Ovary (tissue), 9 donors: ENCODE data around the gene OPN1LW. TPM values are rescaled to one million over a fixed set of nuclear protein-coding genes. Genes with fewer than 3 reads are reported as not detected.
"Not testable (repeated sequence)": the region's sequence is repeated elsewhere in the genome, so short reads cannot be mapped to it uniquely, and the experiment has no call there.

Experiments used
- DNase-seq, 5 donors: peaks; one replicate each; pipeline ENCODE4 v3.0.0-alpha.2; 2019 to 2020
- H3K27ac ChIP-seq, 2 donors: fragments of 200-600 bp; one replicate each; pipeline versions ENCODE4 v1.5.1 to v1.8.0; 2019 to 2022
- H3K27me3 ChIP-seq: fragments of 200-600 bp; one replicate; pipeline ENCODE4 v1.8.0; 2022
- H3K36me3 ChIP-seq: fragments of 200-600 bp; sonication (generic); one replicate; pipeline ENCODE4 v1.5.1; 2019
- H3K4me1 ChIP-seq: one replicate; pipeline ENCODE4 v1.8.1; 2013; ENCODE audit warnings: mild to moderate bottlenecking, moderate library complexity; ENCODE audit not compliant: insufficient read depth
- H3K4me3 ChIP-seq: fragments of 200-600 bp; sonication (generic); one replicate; pipeline ENCODE4 v1.5.1; 2017
- H3K9me3 ChIP-seq, 2 donors: fragments of 200-600 bp in 1 of 2; sonication (generic) in 1 of 2; one replicate each; pipeline versions ENCODE4 v1.5.1 to v1.8.1; 2013 to 2019; ENCODE audit warnings: mild to moderate bottlenecking in 1 of 2, moderate library complexity in 1 of 2
- EP300 ChIP-seq: sonication (generic); formaldehyde crosslinking; IDR thresholded peaks from one replicate; pipeline ENCODE4 v1.6.1; 2017; ENCODE audit warnings: antibody characterized with exemption
- POLR2A ChIP-seq: fragments of 450-650 bp; IDR thresholded peaks from one replicate; pipeline ENCODE4 v1.6.1; 2017; ENCODE audit warnings: antibody characterized with exemption, mild to moderate bottlenecking, moderate library complexity
- WGBS, 3 donors: extraction: QIAGEN DNeasy Blood & Tissue Kit in 1 of 3; methylation state at CpG; one replicate each; pipeline versions ENCODE4 v1.1.5 to v1.1.7; 2013 to 2017; 5-methylcytosine and 5-hydroxymethylcytosine counted together
- intact Hi-C, 4 donors: fragments of 100-400 bp; cut with DNase I; formaldehyde crosslinking; loops; one replicate each; pipeline versions ENCODE4 v1.11.0 to v1.15.1; 2022 to 2023
- polyA plus RNA-seq, 2 donors: library from polyadenylated mRNA; stranded (reverse); fragments of 200-250 nt in 1 of 2; fragments of 350-450 nt in 1 of 2; fragmentation: Illumina TruSeq in 1 of 2; extraction: RNeasy Lipid Tissue Mini Kit (QIAGEN cat#74804) in 1 of 2; gene quantifications; one replicate each; pipeline ENCODE4 v1.2.3, GENCODE V29; 2013 to 2014
- total RNA-seq, 7 donors: library from RNA; depleted of rRNA in 2 of 7; stranded (reverse); fragments of >200 nt in 2 of 7; fragmentation: NEBNext Ultra II Directional in 3 of 7; extraction: Animal tissue kit (Norgen Biotek cat#: 25700) in 3 of 7; gene quantifications; one replicate each; pipeline versions ENCODE4 v1.1.0 to v1.2.4, GENCODE V29; 2016 to 2023
- TF ChIP-seq, protein P1 (sequence below), 3 donors: fragments of 450-650 bp in 2 of 3; fragments of 200-600 bp in 1 of 3; IDR thresholded peaks; one replicate each; pipeline versions ENCODE4 v1.5.1 to v1.8.0; 2016 to 2022; ENCODE audit warnings: antibody characterized with exemption in 3 of 3, mild to moderate bottlenecking in 1 of 3
- donor health status: DM: no; HTN: no; CAD: no; lungs with moderate emphysema.
- donor health status: DM: no; HTN: no; CAD: no.
- donor health status: Bipolar disorder and iron deficiency.
- donor health status: DM: yes; HTN: yes; CAD: no.
- donor health status: DM: no; HTN: no; CAD: no.
- donor health status: DM: yes; HTN: yes; CAD: no.

The OPN1LW gene
- total and polyA plus RNA-seq, 9 donors: not detected

DNA sequence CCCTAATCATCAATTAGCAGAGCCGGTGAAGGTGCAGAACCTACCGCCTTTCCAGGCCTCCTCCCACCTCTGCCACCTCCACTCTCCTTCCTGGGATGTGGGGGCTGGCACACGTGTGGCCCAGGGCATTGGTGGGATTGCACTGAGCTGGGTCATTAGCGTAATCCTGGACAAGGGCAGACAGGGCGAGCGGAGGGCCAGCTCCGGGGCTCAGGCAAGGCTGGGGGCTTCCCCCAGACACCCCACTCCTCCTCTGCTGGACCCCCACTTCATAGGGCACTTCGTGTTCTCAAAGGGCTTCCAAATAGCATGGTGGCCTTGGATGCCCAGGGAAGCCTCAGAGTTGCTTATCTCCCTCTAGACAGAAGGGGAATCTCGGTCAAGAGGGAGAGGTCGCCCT is 3.3 kb upstream of the OPN1LW start:
- H3K4me1 ChIP-seq: no peaks in the 10 kb centered on the region
- no peak overlapping the region for H3K4me3 ChIP-seq
- DNase-seq: no peak
- H3K27ac ChIP-seq: no peak overlapping the region
- no peaks in the 10 kb centered on the region for H3K9me3 ChIP-seq
- 70 to 82% (median 80%) methylated on average over 10 of the region's 10 CpGs for WGBS, 3 donors
- no peaks in the 10 kb centered on the region for H3K36me3 ChIP-seq
- no peak for TF ChIP-seq POLR2A
- TF ChIP-seq, protein P1, sequence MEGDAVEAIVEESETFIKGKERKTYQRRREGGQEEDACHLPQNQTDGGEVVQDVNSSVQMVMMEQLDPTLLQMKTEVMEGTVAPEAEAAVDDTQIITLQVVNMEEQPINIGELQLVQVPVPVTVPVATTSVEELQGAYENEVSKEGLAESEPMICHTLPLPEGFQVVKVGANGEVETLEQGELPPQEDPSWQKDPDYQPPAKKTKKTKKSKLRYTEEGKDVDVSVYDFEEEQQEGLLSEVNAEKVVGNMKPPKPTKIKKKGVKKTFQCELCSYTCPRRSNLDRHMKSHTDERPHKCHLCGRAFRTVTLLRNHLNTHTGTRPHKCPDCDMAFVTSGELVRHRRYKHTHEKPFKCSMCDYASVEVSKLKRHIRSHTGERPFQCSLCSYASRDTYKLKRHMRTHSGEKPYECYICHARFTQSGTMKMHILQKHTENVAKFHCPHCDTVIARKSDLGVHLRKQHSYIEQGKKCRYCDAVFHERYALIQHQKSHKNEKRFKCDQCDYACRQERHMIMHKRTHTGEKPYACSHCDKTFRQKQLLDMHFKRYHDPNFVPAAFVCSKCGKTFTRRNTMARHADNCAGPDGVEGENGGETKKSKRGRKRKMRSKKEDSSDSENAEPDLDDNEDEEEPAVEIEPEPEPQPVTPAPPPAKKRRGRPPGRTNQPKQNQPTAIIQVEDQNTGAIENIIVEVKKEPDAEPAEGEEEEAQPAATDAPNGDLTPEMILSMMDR (IDR thresholded peaks at IDR 0.05): no peak
- TF ChIP-seq EP300: no peak
- no peaks in the 10 kb centered on the region for H3K27me3 ChIP-seq
- intact Hi-C loops: no loop called here

DNA sequence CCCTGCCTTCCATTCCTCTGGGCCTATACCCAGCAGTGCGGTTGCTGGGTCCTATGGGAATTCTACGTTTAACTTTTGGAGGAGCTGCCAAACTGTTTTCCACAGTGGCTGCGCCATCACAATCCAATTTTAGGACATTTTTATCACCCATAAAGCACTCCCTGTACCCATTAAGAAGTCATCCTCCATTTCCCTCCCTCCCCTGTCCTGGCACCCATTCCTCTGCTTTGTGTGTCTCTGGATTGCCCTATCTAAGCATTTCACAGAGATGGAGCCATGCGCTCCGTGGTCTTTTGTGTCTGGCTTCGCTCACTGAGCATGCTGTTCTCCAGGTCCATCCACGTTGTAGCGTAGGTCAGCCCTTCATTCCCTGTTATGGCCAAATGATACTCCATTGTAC is 1.7 kb upstream of the OPN1LW start:
- Histone ChIP-seq H3K27me3 (no peaks in the 10 kb centered on the region), H3K9me3 (no peaks in the 10 kb centered on the region), H3K36me3 (no peaks in the 10 kb centered on the region), H3K27ac (no peak overlapping the region), H3K4me3 (no peak overlapping the region), H3K4me1 (no peaks in the 10 kb centered on the region)
- intact Hi-C loops: no loop called here
- WGBS, 3 donors: 84 to 91% (median 90%) methylated on average over 8 of the region's 8 CpGs
- TF ChIP-seq EP300 (no peak), POLR2A (no peak)
- TF ChIP-seq, protein P1 (IDR thresholded peaks at IDR 0.05): no peak
- DNase-seq: no peak

DNA sequence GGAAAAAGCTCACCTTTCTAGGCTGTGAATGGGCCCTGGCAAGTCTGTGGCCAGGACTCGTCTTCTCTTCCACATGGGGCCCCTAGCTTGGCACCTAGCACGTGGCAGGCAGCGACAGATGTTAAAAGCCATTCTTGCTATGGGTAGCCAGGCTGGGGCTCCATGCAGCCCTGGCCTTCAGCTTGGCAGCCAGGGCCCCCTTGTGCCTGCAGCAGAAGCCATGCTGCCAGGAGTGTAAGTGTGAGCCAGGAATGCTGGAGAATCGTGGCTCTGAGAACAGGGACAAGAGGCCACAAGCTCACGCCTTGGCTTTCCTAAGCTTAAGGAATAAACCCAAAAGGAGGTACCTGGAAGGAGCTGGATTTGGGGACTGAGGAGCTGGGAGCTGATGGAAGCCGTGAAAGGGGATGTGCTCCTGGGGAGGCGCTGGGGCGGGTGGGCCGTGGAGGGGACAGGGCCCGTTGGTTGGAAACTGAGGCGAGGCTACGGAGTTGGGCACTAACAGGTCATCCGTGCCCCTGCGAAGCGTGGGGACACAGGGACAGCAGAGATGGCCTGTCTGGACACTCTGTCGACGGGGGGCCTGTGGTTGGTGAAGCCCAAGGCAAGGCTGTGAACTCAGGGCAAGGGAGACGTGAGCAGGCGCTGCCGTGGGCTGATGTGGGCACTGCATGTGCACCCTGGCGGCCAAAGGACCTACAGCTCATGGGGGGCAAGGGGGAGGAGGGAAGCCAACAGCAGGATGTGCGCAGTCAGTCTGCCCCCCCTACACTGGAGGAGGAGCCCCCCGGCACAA is 895 bp upstream of the OPN1LW start:
- Histone ChIP-seq H3K36me3 (no peaks in the 10 kb centered on the region), H3K4me3 (no peak overlapping the region), H3K9me3 (no peaks in the 10 kb centered on the region), H3K27ac (no peak overlapping the region), H3K4me1 (no peaks in the 10 kb centered on the region), H3K27me3 (no peaks in the 10 kb centered on the region)
- no peak for DNase-seq
- intact Hi-C loops: no loop called here
- WGBS, 3 donors: 84 to 89% (median 88%) methylated on average over 23 of the region's 23 CpGs
- TF ChIP-seq, protein P1 (IDR thresholded peaks at IDR 0.05): no peak
- TF ChIP-seq POLR2A (no peak), EP300 (no peak)

DNA sequence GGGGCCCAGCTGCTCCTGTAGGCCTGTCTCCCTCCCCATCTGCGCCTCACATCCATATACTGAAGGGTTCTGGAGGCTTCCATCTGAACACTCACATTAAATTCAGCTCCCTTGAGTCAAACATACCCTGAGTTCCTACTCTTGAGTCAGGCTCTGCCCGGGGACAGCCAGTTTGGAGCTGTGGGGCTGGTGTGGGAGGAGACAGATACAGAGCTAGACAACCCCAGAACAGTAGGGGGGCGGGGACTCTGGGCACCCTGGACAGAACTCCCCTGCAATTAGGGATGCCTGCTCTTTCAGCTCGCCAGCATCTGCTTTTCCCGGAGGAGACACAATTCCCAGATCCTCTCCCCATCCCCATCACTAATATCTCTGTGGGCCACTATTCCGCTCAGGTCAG is 7.0 kb downstream of the OPN1LW start:
- H3K27me3 ChIP-seq, H3K27ac ChIP-seq, H3K4me3 ChIP-seq, H3K9me3 ChIP-seq, intact Hi-C loops, DNase-seq, H3K4me1 ChIP-seq, H3K36me3 ChIP-seq: not testable (repeated sequence)
- 79 to 89% methylated on average over 1 of the region's 6 CpGs; no CpG with 5 or more reads in 1 of the 3 donors for WGBS, 3 donors

DNA sequence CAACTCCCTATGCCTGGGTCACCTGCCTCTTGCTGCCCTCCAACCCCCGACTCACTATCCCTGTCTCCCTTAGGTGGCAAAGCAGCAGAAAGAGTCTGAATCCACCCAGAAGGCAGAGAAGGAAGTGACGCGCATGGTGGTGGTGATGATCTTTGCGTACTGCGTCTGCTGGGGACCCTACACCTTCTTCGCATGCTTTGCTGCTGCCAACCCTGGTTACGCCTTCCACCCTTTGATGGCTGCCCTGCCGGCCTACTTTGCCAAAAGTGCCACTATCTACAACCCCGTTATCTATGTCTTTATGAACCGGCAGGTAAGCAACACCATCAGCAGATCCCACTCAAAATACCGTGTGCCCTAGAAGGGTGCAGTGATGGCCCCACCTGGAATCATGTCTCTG is 12.2 kb downstream of the OPN1LW start:
- H3K9me3 ChIP-seq, H3K4me1 ChIP-seq, H3K27ac ChIP-seq, H3K27me3 ChIP-seq, intact Hi-C loops, H3K36me3 ChIP-seq, H3K4me3 ChIP-seq, DNase-seq: not testable (repeated sequence)
- 88 to 93% (median 93%) methylated on average over 9 to 11 of the region's 11 CpGs for WGBS, 3 donors

DNA sequence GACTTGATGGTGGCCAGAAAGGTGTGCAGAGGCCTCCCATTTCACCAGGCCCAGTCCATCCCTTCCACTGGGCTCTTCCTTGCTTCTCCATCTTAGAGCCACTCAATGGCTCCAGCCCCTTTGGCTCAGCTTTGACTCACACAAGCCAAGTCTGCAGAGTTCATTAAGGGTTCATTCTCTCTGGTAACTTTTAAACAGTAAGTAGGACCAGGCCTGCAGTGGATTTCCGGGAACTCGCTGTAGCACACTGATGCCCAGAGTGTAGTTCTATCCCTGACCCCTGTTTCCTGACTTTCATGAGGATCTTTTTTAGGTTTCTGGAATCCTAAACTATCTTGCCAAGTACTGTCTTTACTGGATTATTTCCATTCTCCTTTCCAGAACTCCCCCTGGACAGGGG is 13.2 kb downstream of the OPN1LW start:
- intact Hi-C loops, DNase-seq, H3K9me3 ChIP-seq, H3K27me3 ChIP-seq, H3K4me3 ChIP-seq, H3K36me3 ChIP-seq, H3K4me1 ChIP-seq, H3K27ac ChIP-seq: not testable (repeated sequence)
- no CpG with 5 or more reads among the region's 2 CpGs for WGBS, 3 donors

DNA sequence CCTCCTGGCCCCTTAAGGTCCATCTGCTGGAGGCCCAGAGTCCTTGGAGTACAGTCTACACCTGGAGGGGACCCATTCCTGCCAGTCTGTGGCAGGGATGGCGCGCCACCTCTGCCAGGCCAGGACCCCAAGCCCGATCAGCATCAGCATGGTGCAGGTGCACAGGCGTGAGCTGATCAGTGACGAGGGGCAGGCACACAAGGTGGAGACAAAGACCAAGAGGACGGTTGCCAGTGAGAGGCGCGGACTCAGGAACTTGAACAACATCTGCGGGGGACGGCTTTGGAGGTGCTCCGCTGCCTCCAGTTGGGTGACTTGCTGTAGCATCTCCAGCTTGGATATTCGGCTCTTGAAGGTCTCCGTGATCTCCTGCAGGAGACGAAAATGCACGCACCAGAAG is 15.3 kb downstream of the OPN1LW start:
- H3K4me1 ChIP-seq, H3K27me3 ChIP-seq, H3K27ac ChIP-seq, DNase-seq, H3K36me3 ChIP-seq, H3K4me3 ChIP-seq, H3K9me3 ChIP-seq, intact Hi-C loops: not testable (repeated sequence)
- WGBS, 3 donors: no CpG with 5 or more reads among the region's 15 CpGs

DNA sequence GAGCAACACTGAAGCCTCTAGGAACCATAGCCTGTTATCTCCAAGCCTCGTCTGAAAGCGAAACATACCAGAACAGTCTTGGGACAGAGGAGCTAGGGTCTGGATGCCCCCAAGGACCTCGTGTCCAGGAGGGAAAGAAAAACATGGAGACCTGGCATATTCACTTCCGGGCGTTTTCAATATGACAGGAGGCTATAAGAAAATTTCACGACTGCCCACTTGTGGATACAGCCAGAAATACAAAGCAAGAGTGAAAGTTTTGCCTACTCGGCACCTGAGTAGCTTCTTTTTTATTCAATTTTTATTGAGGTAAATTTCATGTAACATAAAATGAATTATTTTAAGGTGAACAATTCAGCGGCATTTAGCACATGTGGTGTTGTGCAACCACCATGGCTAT is 20.9 kb downstream of the OPN1LW start:
- DNase-seq, H3K4me3 ChIP-seq, H3K36me3 ChIP-seq, intact Hi-C loops, H3K27me3 ChIP-seq, H3K27ac ChIP-seq, H3K4me1 ChIP-seq, H3K9me3 ChIP-seq: not testable (repeated sequence)
- WGBS, 3 donors: no CpG with 5 or more reads among the region's 8 CpGs

DNA sequence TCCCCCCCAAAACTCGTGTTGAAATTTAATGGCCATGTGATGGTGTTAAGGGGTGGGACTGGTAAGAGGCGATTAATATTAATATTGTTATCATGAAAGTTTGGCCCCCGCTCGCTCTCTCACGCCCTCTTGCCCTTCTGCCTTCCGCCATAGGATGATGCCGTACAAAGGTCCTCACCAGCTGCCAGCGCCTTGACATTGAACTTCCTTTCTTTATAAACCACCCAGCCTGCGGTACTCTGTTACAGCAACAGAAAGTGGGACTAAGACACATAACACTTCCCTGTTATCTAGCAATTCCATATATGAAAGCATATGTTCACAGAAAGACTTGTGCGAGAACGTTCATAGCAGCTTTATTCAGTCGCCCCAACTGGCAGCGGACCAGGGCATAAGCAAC is 24.3 kb downstream of the OPN1LW start:
- intact Hi-C loops, H3K27me3 ChIP-seq, DNase-seq, H3K4me1 ChIP-seq, H3K27ac ChIP-seq, H3K36me3 ChIP-seq, H3K4me3 ChIP-seq, H3K9me3 ChIP-seq: not testable (repeated sequence)
- WGBS, 3 donors: no CpG with 5 or more reads among the region's 13 CpGs
